Nephron progenitor cell (in vitro differentiated cells): Measurements from ENCODE around the gene PPARA.

Source experiments
- DNase-seq: peaks from one replicate; pipeline ENCODE4 v3.0.0; 2021
- H3K27ac Mint-ChIP-seq: 2 replicates; pipeline ENCODE4 v1.8.0; 2021; ENCODE audit warnings: mild to moderate bottlenecking, moderate library complexity, mixed read lengths
- H3K27me3 Mint-ChIP-seq: 2 replicates; pipeline ENCODE4 v1.8.0; 2021; ENCODE audit warnings: mild to moderate bottlenecking, low read depth, mixed read lengths; ENCODE audit not compliant: poor library complexity
- H3K36me3 Mint-ChIP-seq: 2 replicates; pipeline ENCODE4 v1.8.0; 2021; ENCODE audit warnings: low read depth, mixed read lengths
- H3K4me1 Mint-ChIP-seq: 2 replicates; pipeline ENCODE4 v1.8.0; 2021; ENCODE audit warnings: mixed read lengths
- H3K4me3 Mint-ChIP-seq: 2 replicates; pipeline ENCODE4 v1.8.0; 2021; ENCODE audit warnings: mild to moderate bottlenecking, moderate library complexity, mixed read lengths
- H3K9me3 Mint-ChIP-seq: 2 replicates; pipeline ENCODE4 v1.8.0; 2021; ENCODE audit warnings: mild to moderate bottlenecking, moderate library complexity, mixed read lengths
- CTCF ChIP-seq: fragments of 200-600 bp; sonication (generic); IDR thresholded peaks from 2 replicates; pipeline ENCODE4 v1.5.0; 2021; ENCODE audit warnings: antibody characterized with exemption

PPARA gene

GRCh38 chr22:46288846-46289243 lies 138.5 kb downstream of the PPARA start:
- Mint-ChIP-seq H3K9me3 (no peaks in the 10 kb centered on the region), H3K4me1 (peaks cover 16% of the 10 kb centered on the region), H3K27me3 (no peaks in the 10 kb centered on the region), H3K4me3 (no peak overlapping the region), H3K36me3 (peaks cover 40% of the 10 kb centered on the region), H3K27ac (no peak overlapping the region)
- DNase-seq, result no peak
- TF ChIP-seq CTCF, result no peak

DNA sequence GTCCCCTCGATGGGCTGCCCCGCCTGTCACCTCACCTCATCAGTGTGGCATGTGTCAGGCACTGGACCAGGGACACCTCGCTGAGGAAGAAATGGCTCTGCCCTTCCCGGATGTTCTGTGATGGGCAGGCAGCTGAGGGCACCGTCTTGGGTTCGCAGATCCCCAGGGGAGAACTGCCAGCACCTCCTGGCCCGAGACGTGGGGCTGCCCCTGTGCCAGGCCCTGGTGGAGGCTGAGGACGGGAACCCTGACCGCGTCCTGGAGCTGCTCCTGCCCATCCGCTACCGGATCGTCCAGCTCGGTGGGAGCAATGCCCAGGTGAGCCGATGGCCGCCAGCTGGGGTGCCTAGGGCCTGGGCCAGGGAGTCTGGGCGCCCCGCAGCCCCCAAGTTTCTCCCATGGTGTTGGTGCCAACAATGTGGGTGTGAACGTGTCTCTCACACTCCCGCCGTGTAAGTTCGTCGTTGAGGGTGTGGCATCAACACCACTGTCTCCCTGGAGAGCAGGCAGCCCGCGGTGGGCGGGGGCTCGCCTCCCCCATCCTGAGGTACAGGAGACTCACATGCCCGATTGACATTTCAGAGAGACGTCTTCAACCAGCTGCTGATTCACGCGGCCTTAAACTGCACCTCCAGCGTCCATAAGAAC lies 139.0 kb downstream of the PPARA start:
- Mint-ChIP-seq H3K9me3 (no peaks in the 10 kb centered on the region), H3K4me3 (no peak overlapping the region), H3K4me1 (peaks cover 16% of the 10 kb centered on the region), H3K27ac (no peak overlapping the region), H3K27me3 (no peaks in the 10 kb centered on the region), H3K36me3 (peaks cover 34% of the 10 kb centered on the region)
- no peak for TF ChIP-seq CTCF
- DNase-seq, result no peak

GRCh38 chr22:46290121-46290842 lies 140.0 kb downstream of the PPARA start:
- no peak for DNase-seq

DNA sequence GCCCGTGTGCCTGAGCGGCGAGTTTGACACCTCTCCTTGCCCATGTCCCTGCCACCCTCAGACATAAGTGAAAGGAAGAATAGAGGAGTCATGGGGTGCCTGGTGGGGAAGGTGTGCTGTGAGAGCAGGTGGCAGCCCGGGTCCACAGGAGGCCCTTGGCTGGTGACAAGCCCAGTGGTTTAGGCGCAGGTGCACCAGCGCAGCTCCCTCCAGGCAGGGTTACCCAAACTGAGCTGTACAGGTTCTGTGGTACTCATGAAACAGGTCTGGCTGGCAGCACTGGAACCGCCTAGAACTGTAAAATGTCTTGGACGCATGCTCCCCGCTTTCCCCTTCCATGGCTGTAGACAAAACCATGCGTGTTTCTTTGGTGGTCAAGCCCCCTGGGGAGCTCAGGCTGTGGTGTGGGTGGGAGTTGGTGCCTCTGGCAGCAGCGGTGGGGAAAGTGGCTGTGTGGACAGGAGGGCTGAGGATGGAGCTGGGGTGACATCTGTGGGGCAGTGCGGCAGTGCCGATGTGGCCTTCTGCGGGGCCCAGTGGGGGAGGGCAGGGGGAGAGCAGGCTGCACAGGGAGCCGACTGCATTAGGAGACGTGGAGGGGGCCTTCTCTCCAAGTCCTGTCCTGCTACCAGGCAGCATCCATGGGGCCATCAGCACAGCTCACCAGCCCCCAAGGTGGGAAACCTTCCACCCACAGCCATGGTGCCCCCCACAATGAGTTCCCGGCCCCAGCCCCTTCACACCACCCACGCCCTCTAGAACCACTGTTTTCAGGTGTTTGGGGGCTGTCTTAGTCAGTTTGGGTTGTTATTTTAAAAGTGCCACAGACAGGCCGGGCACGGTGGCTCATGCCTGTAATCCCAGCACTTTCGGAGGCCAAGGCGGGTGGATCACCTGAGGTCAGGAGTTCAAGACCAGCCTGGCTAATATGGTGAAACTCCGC lies 140.8 kb downstream of the PPARA start:
- H3K4me1 Mint-ChIP-seq, result peaks cover 29% of the 10 kb centered on the region
- no peak for TF ChIP-seq CTCF
- no peaks in the 10 kb centered on the region for H3K9me3 Mint-ChIP-seq
- H3K27me3 Mint-ChIP-seq, result no peaks in the 10 kb centered on the region
- no peak overlapping the region for H3K4me3 Mint-ChIP-seq
- no peak overlapping the region for H3K27ac Mint-ChIP-seq
- DNase-seq, result no peak
- peaks cover 20% of the 10 kb centered on the region for H3K36me3 Mint-ChIP-seq

More at GRCh38 chr22:46290121-46290842, 140.0 kb downstream of the PPARA start:
- peaks cover 21% of the 10 kb centered on the region for H3K4me1 Mint-ChIP-seq
- peaks cover 29% of the 10 kb centered on the region for H3K36me3 Mint-ChIP-seq
- TF ChIP-seq CTCF, result no peak
- no peaks in the 10 kb centered on the region for H3K27me3 Mint-ChIP-seq
- no peak overlapping the region for H3K4me3 Mint-ChIP-seq
- H3K27ac Mint-ChIP-seq, result no peak overlapping the region
- H3K9me3 Mint-ChIP-seq, result no peaks in the 10 kb centered on the region

DNA sequence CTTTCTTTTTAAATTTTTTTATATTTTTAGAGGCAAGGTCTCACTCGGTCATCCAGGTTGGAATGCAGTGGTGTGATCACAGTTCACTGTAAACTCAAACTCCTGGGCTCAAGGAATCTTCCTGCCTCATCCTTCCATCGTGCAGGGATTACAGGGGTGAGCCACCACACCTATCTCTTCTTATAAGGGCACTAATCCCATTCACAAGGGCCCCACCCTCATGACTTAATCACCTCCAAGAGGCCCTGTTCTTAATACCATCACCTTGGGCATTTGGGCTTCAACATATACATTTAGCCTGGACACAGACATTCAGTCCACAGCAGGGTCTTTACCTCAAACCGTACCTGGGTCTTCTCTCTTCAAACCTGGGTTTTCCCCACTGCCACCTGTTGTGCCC lies 141.8 kb downstream of the PPARA start:
- Mint-ChIP-seq H3K4me1 (peaks cover 36% of the 10 kb centered on the region), H3K36me3 (peaks cover 18% of the 10 kb centered on the region), H3K9me3 (no peaks in the 10 kb centered on the region), H3K27ac (no peak overlapping the region), H3K4me3 (no peak overlapping the region), H3K27me3 (no peaks in the 10 kb centered on the region)
- DNase-seq, result no peak
- no peak for TF ChIP-seq CTCF
